GM06990 (cell line): ENCODE results near the gene FBXO3.

Experiments
- DNase-seq: peaks from one replicate; pipeline ENCODE4 v3.0.0-alpha.2; 2011; ENCODE audit not compliant: insufficient read length; ENCODE audit errors: extremely low read depth
- H3K27me3 ChIP-seq: replicated peaks from 2 replicates; pipeline ENCODE4 v1.6.0; 2011; ENCODE audit warnings: low read length; ENCODE audit not compliant: control insufficient read depth, insufficient read depth
- H3K36me3 ChIP-seq: 2 replicates; pipeline ENCODE4 v1.5.1; 2011; ENCODE audit warnings: low read length; ENCODE audit not compliant: control insufficient read depth, insufficient read depth
- H3K4me3 ChIP-seq: replicated peaks from 2 replicates; pipeline ENCODE4 v1.5.1; 2011; ENCODE audit warnings: low read depth, mild to moderate bottlenecking, control low read depth, low read length
- TF ChIP-seq, protein P1 (sequence below): IDR thresholded peaks from 2 replicates; pipeline ENCODE4 v1.5.1; 2011; ENCODE audit warnings: low read length, control low read depth, mild to moderate bottlenecking, inconsistent platforms; ENCODE audit not compliant: insufficient read depth, poor library complexity, severe bottlenecking

FBXO3 gene

DNA sequence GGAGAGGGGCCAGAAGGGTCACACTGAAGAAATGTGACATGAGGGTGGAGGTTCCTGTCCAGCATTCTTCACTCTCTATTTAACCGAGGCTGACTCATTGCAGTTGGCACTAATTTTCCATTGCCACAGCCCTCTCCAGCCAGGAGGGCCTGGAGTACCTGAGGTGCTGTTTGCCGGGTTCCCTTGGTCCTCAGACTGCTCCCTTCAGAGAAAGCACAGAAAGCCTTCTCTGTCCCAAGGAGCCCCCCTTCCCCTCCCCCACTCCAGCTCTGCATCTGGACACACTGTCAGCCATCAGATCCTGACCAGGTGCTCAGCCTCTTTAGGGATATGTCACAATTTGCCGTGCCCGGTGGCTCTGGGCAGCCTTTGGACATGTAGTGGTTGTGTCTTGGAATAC is 70.5 kb downstream of the FBXO3 start:
- Histone ChIP-seq H3K4me3 (no peak overlapping the region), H3K27me3 (no peaks in the 10 kb centered on the region; the same call in 1 of the 2 replicates), H3K36me3 (peaks cover 9% of the 10 kb centered on the region)
- TF ChIP-seq, protein P1, sequence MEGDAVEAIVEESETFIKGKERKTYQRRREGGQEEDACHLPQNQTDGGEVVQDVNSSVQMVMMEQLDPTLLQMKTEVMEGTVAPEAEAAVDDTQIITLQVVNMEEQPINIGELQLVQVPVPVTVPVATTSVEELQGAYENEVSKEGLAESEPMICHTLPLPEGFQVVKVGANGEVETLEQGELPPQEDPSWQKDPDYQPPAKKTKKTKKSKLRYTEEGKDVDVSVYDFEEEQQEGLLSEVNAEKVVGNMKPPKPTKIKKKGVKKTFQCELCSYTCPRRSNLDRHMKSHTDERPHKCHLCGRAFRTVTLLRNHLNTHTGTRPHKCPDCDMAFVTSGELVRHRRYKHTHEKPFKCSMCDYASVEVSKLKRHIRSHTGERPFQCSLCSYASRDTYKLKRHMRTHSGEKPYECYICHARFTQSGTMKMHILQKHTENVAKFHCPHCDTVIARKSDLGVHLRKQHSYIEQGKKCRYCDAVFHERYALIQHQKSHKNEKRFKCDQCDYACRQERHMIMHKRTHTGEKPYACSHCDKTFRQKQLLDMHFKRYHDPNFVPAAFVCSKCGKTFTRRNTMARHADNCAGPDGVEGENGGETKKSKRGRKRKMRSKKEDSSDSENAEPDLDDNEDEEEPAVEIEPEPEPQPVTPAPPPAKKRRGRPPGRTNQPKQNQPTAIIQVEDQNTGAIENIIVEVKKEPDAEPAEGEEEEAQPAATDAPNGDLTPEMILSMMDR = no peak
- DNase-seq = no peak

DNA sequence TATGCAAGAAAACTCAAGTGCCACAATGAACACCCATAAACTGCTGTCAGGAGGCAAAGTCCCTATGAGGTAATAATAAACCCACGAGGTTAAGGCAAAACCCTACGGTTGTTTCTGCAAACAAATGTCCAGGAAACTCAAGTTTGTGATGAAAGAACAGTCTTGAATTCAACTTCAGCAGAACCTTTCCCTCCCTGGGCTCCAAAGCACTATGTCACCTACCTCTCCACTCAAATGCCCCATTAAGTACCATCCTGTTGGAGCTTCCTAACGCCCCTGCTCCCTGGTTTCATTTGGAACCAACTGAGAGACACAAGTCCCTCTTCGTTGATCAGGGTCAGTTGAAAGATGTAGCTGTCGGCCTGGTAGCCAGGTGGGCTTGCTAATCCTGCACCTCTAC is 71.1 kb downstream of the FBXO3 start:
- DNase-seq = no peak
- H3K36me3 ChIP-seq = peaks cover 9% of the 10 kb centered on the region
- H3K4me3 ChIP-seq = no peak overlapping the region
- H3K27me3 ChIP-seq = no peaks in the 10 kb centered on the region; the same call in 1 of the 2 replicates
- TF ChIP-seq, protein P1 = no peak

DNA sequence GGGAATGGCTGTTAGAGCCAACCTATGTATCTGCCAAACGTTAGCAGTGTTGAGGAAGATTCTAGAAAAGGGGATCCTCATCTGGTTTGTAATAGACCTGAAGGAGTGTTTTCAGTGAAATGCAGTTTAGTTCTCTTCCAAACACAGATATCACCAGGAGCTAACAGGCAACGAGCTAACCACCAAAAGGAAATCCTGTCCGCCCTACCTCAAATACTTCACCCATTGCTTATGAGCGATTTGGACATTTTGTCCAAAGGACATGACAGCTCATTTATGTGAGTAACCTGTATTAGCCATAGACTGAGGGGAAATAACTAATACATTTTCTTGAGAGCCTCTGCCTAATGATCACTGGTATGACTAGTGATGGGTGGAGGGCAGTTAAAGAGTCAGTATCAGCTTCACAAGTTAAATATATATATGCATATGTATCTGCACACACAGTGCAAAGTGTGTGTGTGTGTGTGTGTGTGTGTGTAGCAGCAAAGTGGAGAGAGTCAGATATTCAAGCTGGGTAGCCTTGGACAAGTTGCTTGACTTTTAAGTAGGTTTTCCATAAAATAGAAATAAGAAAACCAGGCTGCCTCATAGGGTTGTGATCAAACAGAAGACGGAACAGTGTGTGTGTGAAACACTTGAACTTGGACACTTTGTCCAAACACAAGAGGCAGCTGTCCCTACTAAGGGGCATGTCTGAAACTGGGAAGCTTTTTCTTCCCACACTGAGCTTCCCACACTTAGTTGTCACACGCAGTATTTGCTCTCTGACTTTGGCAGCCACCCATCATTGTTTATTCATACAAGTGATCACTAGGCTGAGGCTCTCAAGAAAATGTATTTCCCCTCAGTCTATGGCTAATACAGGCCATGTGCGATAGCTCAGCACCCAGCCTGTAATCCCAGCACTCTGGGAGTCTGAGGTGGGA is 72.8 kb downstream of the FBXO3 start:
- peaks cover 5% of the 10 kb centered on the region for H3K36me3 ChIP-seq
- TF ChIP-seq, protein P1 = no peak
- no peaks in the 10 kb centered on the region; the same call in 1 of the 2 replicates for H3K27me3 ChIP-seq
- peak overlapping the region; percentile 72 for H3K4me3 ChIP-seq
- no peak for DNase-seq

DNA sequence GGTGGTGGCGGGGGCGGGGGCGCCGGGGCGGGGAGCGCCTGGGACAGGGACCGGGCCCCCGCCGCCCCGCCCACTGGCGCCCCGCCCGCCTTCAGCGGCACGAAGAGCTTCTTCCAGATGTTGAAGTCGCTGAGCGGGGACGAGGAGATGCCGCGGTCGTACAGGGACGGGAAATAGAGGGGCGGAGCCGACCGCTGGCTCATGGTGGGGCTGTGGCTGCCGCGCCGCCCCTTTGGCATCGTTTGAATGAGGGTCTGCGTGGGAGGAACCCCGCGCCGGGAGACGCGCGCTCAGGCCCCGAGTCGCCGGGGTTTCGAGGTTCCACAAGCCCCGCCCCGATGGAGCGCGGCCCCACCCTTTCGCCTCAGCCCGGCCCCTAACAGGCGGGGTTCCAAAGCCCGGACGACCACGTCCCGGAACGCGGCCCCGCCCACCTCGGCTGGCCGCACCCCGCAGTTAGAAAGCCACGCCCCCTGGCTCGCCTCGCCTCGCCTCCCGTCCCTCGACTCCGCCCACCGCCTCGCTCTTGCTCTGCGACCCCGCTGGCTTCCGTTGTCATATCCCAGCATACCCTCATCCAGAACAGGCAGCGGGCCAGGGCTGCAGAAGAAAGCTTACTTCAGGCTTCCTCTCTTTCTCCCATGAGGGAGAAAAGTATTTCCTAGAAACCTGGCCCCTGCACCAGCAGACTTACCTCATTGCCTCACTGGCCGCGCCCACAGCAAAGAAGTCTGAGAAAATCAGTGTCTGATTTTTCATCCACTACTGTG is 73.6 kb downstream of the FBXO3 start, which contains the start of gene C11orf91:
Gene C11orf91, minus strand, starts transcription at position 325 of the 770 bp plus-strand sequence. Its CDS starts 86 bp downstream, at position 239.
- H3K36me3 ChIP-seq = peaks cover 4% of the 10 kb centered on the region; the same call in 1 of the 2 replicates
- TF ChIP-seq, protein P1 = no peak
- peak; percentile 92 for DNase-seq
- H3K4me3 ChIP-seq = peak within 1 kb of the TSS; percentile 72
- H3K27me3 ChIP-seq = no peaks in the 10 kb centered on the region; the same call in 1 of the 2 replicates

DNA sequence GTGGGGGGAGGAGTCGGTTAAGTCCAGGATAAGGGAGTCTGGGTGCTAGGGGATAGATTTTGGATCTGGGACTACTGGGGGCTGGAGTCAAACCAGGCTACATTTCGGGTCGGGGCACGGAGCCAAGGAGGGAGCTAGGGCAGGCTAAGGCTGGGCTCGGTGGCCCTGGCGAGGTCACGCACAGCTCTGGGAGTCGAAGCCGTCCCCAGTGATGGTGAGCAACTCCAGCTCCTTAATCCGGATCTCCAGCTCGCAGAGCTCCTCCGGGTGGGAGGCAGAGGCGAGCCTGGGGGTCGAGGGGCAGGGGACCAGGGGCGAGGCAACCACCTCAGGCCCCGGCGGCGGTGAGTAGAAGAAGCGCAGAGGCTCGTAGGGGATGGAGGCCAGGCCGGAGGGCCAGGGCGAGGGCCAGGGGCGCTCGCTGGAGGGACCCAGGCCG is 74.2 kb downstream of the FBXO3 start:
- Histone ChIP-seq H3K27me3 (no peaks in the 10 kb centered on the region; the same call in 1 of the 2 replicates), H3K4me3 (peak overlapping the region; percentile 72), H3K36me3 (peaks cover under 1% of the 10 kb centered on the region; the same call in 1 of the 2 replicates)
- TF ChIP-seq, protein P1 = no peak
- DNase-seq = no peak
